OCI-LY7 (cell line): Measurements from ENCODE around the gene CIP2A.

Source experiments
- EZH2phosphoT487 ChIP-seq: fragments of 200-600 bp; sonication (generic); IDR thresholded peaks from 2 replicates; pipeline ENCODE4 v1.6.1; 2018; ENCODE audit warnings: low read depth, borderline replicate concordance, mild to moderate bottlenecking, mixed run types, antibody characterized with exemption, low read length, moderate library complexity, mixed read lengths
- TF ChIP-seq, protein P1 (sequence below): fragments of 200-600 bp; sonication (generic); conservative IDR thresholded peaks from 2 replicates; pipeline ENCODE4 v1.5.1; 2014; ENCODE audit warnings: mild to moderate bottlenecking, antibody characterized with exemption, low read length, moderate library complexity, mixed read lengths

DNA sequence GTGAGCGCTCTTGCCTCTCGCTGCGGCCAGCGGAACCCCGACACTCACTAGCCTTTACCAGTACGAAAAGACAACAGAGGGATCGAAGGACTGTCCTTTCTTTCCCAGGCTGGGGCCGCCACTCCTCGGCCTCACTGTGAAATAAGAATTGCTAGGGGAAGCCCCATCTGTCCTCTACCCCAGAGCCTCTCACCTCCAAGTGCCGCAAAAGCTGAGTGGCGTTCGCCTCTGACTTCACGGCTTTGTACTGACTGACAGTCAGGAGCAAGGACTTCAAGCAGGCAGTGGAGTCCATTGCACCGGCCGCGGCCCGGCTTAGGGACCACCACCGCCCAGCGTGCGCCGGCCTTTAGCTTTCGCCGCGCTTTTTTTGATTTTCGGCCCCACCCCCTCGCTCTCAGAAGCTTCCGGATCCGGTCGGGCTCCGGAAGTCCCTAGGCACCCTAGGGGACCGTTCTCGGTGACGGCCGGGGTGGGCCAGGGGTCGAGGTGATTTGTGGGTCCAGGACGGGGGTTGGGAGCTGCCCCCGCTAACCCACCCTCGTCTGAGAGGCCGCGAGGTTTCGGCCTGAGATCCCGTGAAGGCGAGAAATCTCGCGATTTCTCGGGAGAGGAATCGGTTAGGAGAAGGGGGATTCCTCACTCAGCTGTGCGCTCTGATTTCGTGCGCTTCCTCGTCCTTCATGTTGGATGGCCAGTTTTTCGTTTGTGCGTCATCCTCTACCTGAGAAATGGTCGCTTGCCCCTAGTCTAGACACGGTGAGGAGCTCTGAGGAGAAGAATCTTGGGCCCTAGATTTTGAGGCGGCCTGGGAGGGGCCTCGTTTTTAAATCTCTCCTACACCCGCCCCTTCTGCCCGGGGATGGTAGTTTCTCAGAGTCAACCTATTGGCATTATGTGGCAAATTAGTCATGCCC lies at the start of gene CIP2A, which contains the start of gene DZIP3:
- TF ChIP-seq, protein P1, sequence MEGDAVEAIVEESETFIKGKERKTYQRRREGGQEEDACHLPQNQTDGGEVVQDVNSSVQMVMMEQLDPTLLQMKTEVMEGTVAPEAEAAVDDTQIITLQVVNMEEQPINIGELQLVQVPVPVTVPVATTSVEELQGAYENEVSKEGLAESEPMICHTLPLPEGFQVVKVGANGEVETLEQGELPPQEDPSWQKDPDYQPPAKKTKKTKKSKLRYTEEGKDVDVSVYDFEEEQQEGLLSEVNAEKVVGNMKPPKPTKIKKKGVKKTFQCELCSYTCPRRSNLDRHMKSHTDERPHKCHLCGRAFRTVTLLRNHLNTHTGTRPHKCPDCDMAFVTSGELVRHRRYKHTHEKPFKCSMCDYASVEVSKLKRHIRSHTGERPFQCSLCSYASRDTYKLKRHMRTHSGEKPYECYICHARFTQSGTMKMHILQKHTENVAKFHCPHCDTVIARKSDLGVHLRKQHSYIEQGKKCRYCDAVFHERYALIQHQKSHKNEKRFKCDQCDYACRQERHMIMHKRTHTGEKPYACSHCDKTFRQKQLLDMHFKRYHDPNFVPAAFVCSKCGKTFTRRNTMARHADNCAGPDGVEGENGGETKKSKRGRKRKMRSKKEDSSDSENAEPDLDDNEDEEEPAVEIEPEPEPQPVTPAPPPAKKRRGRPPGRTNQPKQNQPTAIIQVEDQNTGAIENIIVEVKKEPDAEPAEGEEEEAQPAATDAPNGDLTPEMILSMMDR = no peak
- no peak for TF ChIP-seq EZH2phosphoT487
